SK-N-SH (cell line): ENCODE data around the gene IRF9. TPM values are rescaled to one million over a fixed set of nuclear protein-coding genes. Genes with fewer than 3 reads are reported as not detected.

ENCODE experiments used
- CTCF ChIA-PET: fragments of 300-600, 350-600 bp; formaldehyde crosslinking; extraction: SDS; loops from one replicate; lab custom pipeline; 2021; lab: Yijun Ruan, JAX
- POLR2A ChIA-PET: fragments of 350-600 bp; sonication (Branson Sonifier 250); formaldehyde crosslinking; extraction: SDS; loops from one replicate; lab custom pipeline; 2020; ENCODE audit warnings: antibody characterized with exemption, inconsistent platforms; lab: Yijun Ruan, JAX
- DNase-seq: peaks from one replicate; pipeline ENCODE4 v3.0.0; 2012
- H2AFZ ChIP-seq: fragments of 200-600 bp; sonication (generic); 2 replicates; pipeline ENCODE4 v1.8.1; 2016; ENCODE audit warnings: antibody characterized with exemption, mild to moderate bottlenecking, low read depth
- H3F3A ChIP-seq: fragments of 200-600 bp; sonication (generic); replicated peaks from 2 replicates; pipeline ENCODE3; 2016; ENCODE audit warnings: antibody characterized with exemption, mild to moderate bottlenecking; ENCODE audit not compliant: insufficient read depth
- H3K27ac ChIP-seq, 2 experiments: fragments of 200-500 bp in 1 of 2; fragments of 200-600 bp in 1 of 2; sonication (Bioruptor generic) in 1 of 2; sonication (generic), shearing (Covaris generic) in 1 of 2; 2 replicates each; pipeline versions ENCODE4 v1.5.1 to v1.6.1; 2014 to 2016; ENCODE audit warnings: low read depth in 2 of 2, inconsistent platforms in 1 of 2, low read length in 1 of 2, mild to moderate bottlenecking in 1 of 2, mixed read lengths in 1 of 2
- H3K27me3 ChIP-seq: fragments of 200-600 bp; sonication (generic), shearing (Covaris generic); 2 replicates; pipeline ENCODE4 v1.6.1; 2016; ENCODE audit warnings: mixed run types; ENCODE audit not compliant: insufficient read depth
- H3K36me3 ChIP-seq, 2 experiments: fragments of 200-500 bp in 1 of 2; fragments of 200-600 bp in 1 of 2; sonication (Bioruptor generic) in 1 of 2; sonication (generic) in 1 of 2; replicated peaks in 1 of 2; 2 replicates each; pipeline versions ENCODE3 to v1.5.1; 2014 to 2016; ENCODE audit warnings: low read length in 1 of 2, mild to moderate bottlenecking in 1 of 2; ENCODE audit not compliant: insufficient read depth in 2 of 2, control insufficient read depth in 1 of 2
- H3K4me1 ChIP-seq, 2 experiments: fragments of 200-500 bp in 1 of 2; fragments of 200-600 bp in 1 of 2; sonication (Bioruptor generic) in 1 of 2; sonication (generic), shearing (Covaris generic) in 1 of 2; 2 replicates each; pipeline versions ENCODE4 v1.5.1 to v1.6.1; 2014 to 2016; ENCODE audit warnings: low read depth in 1 of 2, low read length in 1 of 2, mixed run types in 1 of 2; ENCODE audit not compliant: insufficient read depth in 2 of 2, control insufficient read depth in 1 of 2
- H3K4me2 ChIP-seq: fragments of 200-600 bp; sonication (generic), shearing (Covaris generic); 2 replicates; pipeline ENCODE4 v1.6.1; 2017; ENCODE audit warnings: mixed run types
- H3K4me3 ChIP-seq, 2 experiments: fragments of 200-500 bp in 1 of 2; fragments of 200-600 bp in 1 of 2; sonication (Bioruptor generic) in 1 of 2; sonication (generic), shearing (Covaris generic) in 1 of 2; 2 replicates each; pipeline versions ENCODE4 v1.5.1 to v1.8.1; 2014 to 2016; ENCODE audit warnings: low read depth in 2 of 2, inconsistent platforms in 1 of 2, low read length in 1 of 2, mild to moderate bottlenecking in 1 of 2, mixed read lengths in 1 of 2, moderate library complexity in 1 of 2
- H3K79me2 ChIP-seq: fragments of 200-600 bp; sonication (generic); 2 replicates; pipeline ENCODE4 v1.8.1; 2017; ENCODE audit warnings: mild to moderate bottlenecking; ENCODE audit not compliant: insufficient read depth
- H3K9ac ChIP-seq: fragments of 200-600 bp; sonication (generic); 2 replicates; pipeline ENCODE4 v1.6.1; 2017; ENCODE audit warnings: mixed run types
- H3K9me2 ChIP-seq: fragments of 200-600 bp; sonication (generic); 2 replicates; pipeline ENCODE4 v1.6.1; 2017; ENCODE audit warnings: mixed run types
- H3K9me3 ChIP-seq: fragments of 200-600 bp; sonication (generic); 2 replicates; pipeline ENCODE4 v1.6.1; 2017; ENCODE audit warnings: mixed run types, mild to moderate bottlenecking, moderate library complexity
- H4K20me1 ChIP-seq: fragments of 200-600 bp; sonication (generic); 2 replicates; pipeline ENCODE4 v1.6.1; 2017; ENCODE audit warnings: mild to moderate bottlenecking, mixed run types; ENCODE audit not compliant: insufficient read depth
- CHD2 ChIP-seq: fragments of 150-350 bp; IDR thresholded peaks from 2 replicates; pipeline ENCODE4 v1.6.1; 2018; ENCODE audit warnings: low read length; ENCODE audit not compliant: partially characterized antibody
- EZH2phosphoT487 ChIP-seq: fragments of 200-600 bp; sonication (generic); IDR thresholded peaks from 2 replicates; pipeline ENCODE4 v1.6.1; 2017; ENCODE audit warnings: low read depth, mixed run types, mild to moderate bottlenecking, antibody characterized with exemption, moderate library complexity, borderline replicate concordance
- MAX ChIP-seq: IDR thresholded peaks from 2 replicates; pipeline ENCODE4 v1.4.0; 2012; ENCODE audit warnings: low read depth
- NFIC ChIP-seq: IDR thresholded peaks from 2 replicates; pipeline ENCODE4 v1.4.0; 2012; ENCODE audit warnings: borderline replicate concordance
- NRF1 ChIP-seq: IDR thresholded peaks from 2 replicates; pipeline ENCODE4 v1.6.1; 2012; ENCODE audit warnings: low read depth, mild to moderate bottlenecking, low read length
- PBX3 ChIP-seq: IDR thresholded peaks from 2 replicates; pipeline ENCODE4; 2012
- POLR2AphosphoS5 ChIP-seq: IDR thresholded peaks from 2 replicates; pipeline ENCODE4 v1.6.1; 2012; ENCODE audit warnings: low read depth, low read length
- RAD21 ChIP-seq: IDR thresholded peaks from 2 replicates; pipeline ENCODE4 v1.6.1; 2012; ENCODE audit warnings: mild to moderate bottlenecking, low read length
- RXRA ChIP-seq: IDR thresholded peaks from 2 replicates; pipeline ENCODE4 v1.4.0; 2012; ENCODE audit warnings: low read depth, mild to moderate bottlenecking, borderline replicate concordance
- SIN3A ChIP-seq: IDR thresholded peaks from 2 replicates; pipeline ENCODE4 v1.6.1; 2012; ENCODE audit warnings: low read depth, mild to moderate bottlenecking, low read length, moderate library complexity, borderline replicate concordance
- TCF12 ChIP-seq: IDR thresholded peaks from 2 replicates; pipeline ENCODE4 v1.4.0; 2012
- YY1 ChIP-seq: IDR thresholded peaks from 2 replicates; pipeline ENCODE4 v1.4.0; 2012; ENCODE audit warnings: low read depth, mild to moderate bottlenecking
- WGBS: methylation state at CpG from one replicate; pipeline ENCODE4 v1.1.6; 2017; ENCODE audit warnings: low lambda C conversion rate; 5-methylcytosine and 5-hydroxymethylcytosine counted together
- polyA plus RNA-seq, 3 experiments: library from polyadenylated mRNA; depleted of rRNA; stranded (reverse); fragments of >200 nt; gene quantifications; 2 replicates each; pipeline ENCODE4 v1.2.3, GENCODE V29; 2012
- TF ChIP-seq, protein P1 (sequence below): IDR thresholded peaks from 2 replicates; pipeline ENCODE4 v1.4.0; 2012; ENCODE audit warnings: low read depth, borderline replicate concordance

The IRF9 gene
- polyA plus RNA-seq, 1 of the 3 experiments (the other 2 are of a cell fraction) = 37.6 TPM

DNA sequence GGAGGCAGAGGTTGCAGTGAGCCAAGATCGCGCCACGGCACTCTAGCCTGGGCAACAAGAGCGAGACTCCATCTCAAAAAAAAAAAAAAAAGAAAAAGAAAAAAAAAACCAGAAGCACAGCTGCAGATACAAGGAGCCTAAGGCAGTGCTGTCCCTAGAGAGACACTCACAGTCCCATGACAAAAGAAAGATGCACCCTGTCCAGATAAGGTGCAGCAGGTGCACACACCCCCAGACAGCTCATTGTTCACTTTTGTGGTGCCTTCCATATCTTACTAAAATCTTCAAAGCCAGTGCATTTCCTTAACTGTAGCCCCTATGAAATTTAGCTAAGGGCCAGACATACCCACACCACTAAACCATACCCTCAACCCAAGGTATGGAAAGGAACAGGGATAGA, 38.6 kb upstream of the IRF9 start:
- Histone ChIP-seq H3K4me3 (no peak overlapping the region), H3K9me2 (no peaks in the 10 kb centered on the region), H4K20me1 (no peaks in the 10 kb centered on the region), H3F3A (peaks cover 2% of the 10 kb centered on the region), H3K27ac (no peak overlapping the region), H3K4me1 (no peaks in the 10 kb centered on the region), H2AFZ (no peak overlapping the region), H3K9me3 (no peaks in the 10 kb centered on the region), H3K36me3 (peaks cover 12 to 40% of the 10 kb centered on the region in 2 experiments), H3K27me3 (no peaks in the 10 kb centered on the region), H3K9ac (no peak overlapping the region), H3K4me2 (no peak overlapping the region)
- ChIA-PET CTCF (interaction anchor here (1.3 to 2.0 kb wide), 2 partner anchors 14 to 32 kb away, joined by 3 to 5 read pairs; no protein-coding TSS in a partner anchor), POLR2A (interaction anchor here (0.9 kb wide), 1 partner anchor 8 kb away, joined by 4 read pairs; the partner anchor contains the start of gene DCAF11)
- no peak for DNase-seq
- 94% methylated on average over 4 of the region's 4 CpGs for WGBS
- TF ChIP-seq TCF12 = no peak
- TF ChIP-seq PBX3 = no peak
- no peak for TF ChIP-seq SIN3A
- no peak for TF ChIP-seq EZH2phosphoT487
- TF ChIP-seq, protein P1, sequence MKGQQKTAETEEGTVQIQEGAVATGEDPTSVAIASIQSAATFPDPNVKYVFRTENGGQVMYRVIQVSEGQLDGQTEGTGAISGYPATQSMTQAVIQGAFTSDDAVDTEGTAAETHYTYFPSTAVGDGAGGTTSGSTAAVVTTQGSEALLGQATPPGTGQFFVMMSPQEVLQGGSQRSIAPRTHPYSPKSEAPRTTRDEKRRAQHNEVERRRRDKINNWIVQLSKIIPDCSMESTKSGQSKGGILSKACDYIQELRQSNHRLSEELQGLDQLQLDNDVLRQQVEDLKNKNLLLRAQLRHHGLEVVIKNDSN = no peak
- TF ChIP-seq NFIC = no peak
- TF ChIP-seq POLR2AphosphoS5 = no peak
- TF ChIP-seq, all 33 proteins: peak for 0
- no peaks in the 10 kb centered on the region for H3K79me2 ChIP-seq

DNA sequence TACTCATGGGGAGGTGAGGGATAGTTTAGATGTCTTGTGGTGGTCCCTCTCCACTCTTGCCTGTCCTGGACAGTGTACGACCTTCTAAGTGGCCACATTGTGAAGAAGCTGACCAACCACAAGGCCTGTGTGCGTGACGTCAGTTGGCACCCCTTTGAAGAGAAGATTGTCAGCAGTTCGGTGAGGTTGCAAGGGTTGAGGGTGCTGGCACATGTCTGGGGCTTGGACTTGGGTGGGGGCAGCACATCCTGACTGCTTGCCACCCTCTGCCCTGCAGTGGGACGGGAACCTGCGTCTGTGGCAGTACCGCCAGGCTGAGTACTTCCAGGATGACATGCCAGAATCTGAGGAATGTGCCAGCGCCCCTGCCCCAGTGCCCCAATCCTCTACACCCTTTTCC, 38.2 kb upstream of the IRF9 start:
- H3K27ac ChIP-seq = no peak overlapping the region
- TF ChIP-seq NRF1 (no peak), YY1 (no peak), MAX (no peak), RXRA (no peak), RAD21 (no peak), CHD2 (no peak)
- TF ChIP-seq, protein P1 = no peak
- TF ChIP-seq, all 33 proteins: peak for 0
- Histone ChIP-seq H3F3A (peaks cover 2% of the 10 kb centered on the region), H4K20me1 (no peaks in the 10 kb centered on the region), H3K4me2 (no peak overlapping the region), H3K9me2 (no peaks in the 10 kb centered on the region), H3K27me3 (no peaks in the 10 kb centered on the region), H3K36me3 (peaks cover 11 to 35% of the 10 kb centered on the region in 2 experiments), H3K79me2 (no peaks in the 10 kb centered on the region), H3K9ac (no peak overlapping the region), H3K4me1 (no peaks in the 10 kb centered on the region), H3K9me3 (no peaks in the 10 kb centered on the region), H3K4me3 (no peak overlapping the region), H2AFZ (no peak overlapping the region)
- ChIA-PET CTCF (interaction anchor here (1.3 to 2.0 kb wide), 2 partner anchors 14 to 32 kb away, joined by 3 to 5 read pairs; no protein-coding TSS in a partner anchor), POLR2A (interaction anchor here (0.9 kb wide), 1 partner anchor 9 kb away, joined by 4 read pairs; the partner anchor contains the start of gene DCAF11)
- WGBS = 93% methylated on average over 5 of the region's 8 CpGs
- no peak for DNase-seq
